ENCODE results near the gene ARID3A. TPM values are rescaled to one million over a fixed set of nuclear protein-coding genes. Genes with fewer than 3 reads are reported as not detected.
"Not testable (repeated sequence)": the region's sequence is repeated elsewhere in the genome, so short reads cannot be mapped to it uniquely, and the experiment has no call there.

ARID3A gene
- total RNA-seq, 2 experiments from 2014 or later, result 28.7 to 33.2 TPM

DNA sequence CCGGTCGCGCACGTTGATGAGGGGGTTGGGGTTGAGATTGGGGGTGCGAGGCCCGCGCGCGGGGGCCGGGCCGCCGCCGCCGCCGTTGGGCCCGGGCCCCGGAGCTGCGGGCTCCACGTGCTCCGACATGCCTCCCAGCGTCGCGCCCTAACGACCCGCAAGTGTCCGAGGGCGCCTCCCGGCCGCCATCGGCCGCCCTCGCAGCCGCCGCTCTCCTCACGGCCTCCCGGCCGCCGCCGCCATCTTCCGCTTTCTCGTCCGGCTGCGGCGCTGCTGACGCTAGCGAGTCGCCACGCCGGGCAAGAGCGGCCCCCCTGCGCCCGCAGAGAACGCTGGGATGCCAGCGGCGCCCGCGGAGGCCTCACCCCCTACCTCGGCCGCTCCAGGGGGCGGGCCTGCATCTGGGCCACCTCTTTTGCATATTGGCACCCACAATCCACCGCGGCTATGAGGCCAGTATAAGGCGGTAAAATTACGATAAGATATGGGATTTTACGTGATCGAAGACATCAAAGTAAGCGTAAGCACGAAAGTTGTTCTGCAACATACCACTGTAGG lies 95.1 kb downstream of the ARID3A start, which contains the start of gene TMEM259:
TSS of gene TMEM259 (minus strand) at position 256 of the 558 bp plus-strand sequence. CDS start at position 129, 127 bp downstream.
- Mint-ChIP-seq H3K27me3 (no peaks in the 10 kb centered on the region), H3K4me1 (peaks cover 20% of the 10 kb centered on the region), H3K4me3 (peak within 1 kb of the TSS; percentile 90), H3K36me3 (peaks cover 2% of the 10 kb centered on the region), H3K27ac (peak within 1 kb of the TSS; percentile 99), H3K9me3 (no peaks in the 10 kb centered on the region)
- ATAC-seq (ENCODE audit: low read depth), result peak; percentile 86
- POLR2A ChIA-PET, result interaction anchor here (0.7 to 3.4 kb wide), 17 partner anchors 10 to 248 kb away, joined by 3 to 52 read pairs (median 7); partner anchors contain the start of genes ABCA7, ARHGAP45, CIRBP and WDR18
- DNase-seq, result peak; percentile 97

DNA sequence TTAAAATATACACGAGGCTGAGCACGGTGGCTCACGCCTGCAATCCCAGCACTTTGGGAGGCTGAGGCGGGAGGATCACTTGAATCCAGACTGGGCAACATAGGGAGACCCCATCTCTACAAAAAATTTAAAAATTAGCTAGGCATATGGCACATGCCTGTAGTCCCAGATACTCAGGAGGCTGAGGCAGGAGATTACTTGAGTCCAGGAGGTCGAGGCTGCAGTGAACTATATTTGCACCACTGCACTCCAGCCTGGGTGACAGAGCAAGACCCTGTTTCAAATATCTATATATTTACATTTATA lies 98.0 kb downstream of the ARID3A start:
- H3K27ac Mint-ChIP-seq; DNase-seq; H3K4me3 Mint-ChIP-seq; H3K9me3 Mint-ChIP-seq; H3K27me3 Mint-ChIP-seq; H3K36me3 Mint-ChIP-seq; ATAC-seq (ENCODE audit: low read depth): not testable (repeated sequence)
- POLR2A ChIA-PET, result interaction anchor here (3.4 kb wide), 1 partner anchor 43 kb away, joined by 52 read pairs; the partner anchor contains the start of gene ARHGAP45
- H3K4me1 Mint-ChIP-seq, result peaks cover 11% of the 10 kb centered on the region

DNA sequence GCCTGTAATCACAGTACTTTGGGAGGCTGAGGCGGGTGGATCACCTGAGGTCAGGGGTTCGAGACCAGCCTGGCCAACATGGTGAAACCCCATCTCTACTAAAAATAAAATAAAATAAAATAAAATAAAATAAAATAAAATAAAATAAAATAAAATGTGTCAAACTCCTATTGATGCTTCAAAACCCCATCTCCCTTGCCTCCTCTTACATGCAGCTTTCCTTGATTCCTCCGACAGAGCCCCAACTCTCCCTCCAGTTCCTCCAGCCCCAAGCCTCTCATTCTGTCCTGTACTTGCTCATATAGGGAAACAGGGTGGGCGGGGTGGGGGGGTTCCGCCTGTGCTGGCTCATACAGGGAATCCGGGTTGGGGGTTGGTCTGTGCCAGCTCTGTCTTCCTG lies 99.2 kb downstream of the ARID3A start:
- ATAC-seq (ENCODE audit: low read depth); H3K4me3 Mint-ChIP-seq; H3K27ac Mint-ChIP-seq; H3K9me3 Mint-ChIP-seq; DNase-seq; H3K36me3 Mint-ChIP-seq; H3K27me3 Mint-ChIP-seq: not testable (repeated sequence)
- POLR2A ChIA-PET, result interaction anchor here (6.2 to 7.0 kb wide), 4 partner anchors 14 to 63 kb away, joined by 73 to 130 read pairs (median 83); partner anchors contain the start of genes ABCA7 and ARHGAP45
- peaks cover 14% of the 10 kb centered on the region for H3K4me1 Mint-ChIP-seq

Other genes with a start within 250 kb of the ARID3A start
- gene FSTL3, start 249.6 kb upstream of the ARID3A start, total RNA-seq, result 1 to 10 TPM; 2.6 to 2.9 TPM
- not detected for gene PRSS57, start 230.6 kb upstream of the ARID3A start, total RNA-seq
- not detected for gene PALM, start 217.1 kb upstream of the ARID3A start, total RNA-seq
- gene MISP, start 174.9 kb upstream of the ARID3A start, total RNA-seq, result not detected
- 100 to 1,000 TPM; 400 to 411 TPM for gene PTBP1, start 128.6 kb upstream of the ARID3A start, total RNA-seq
- gene PLPPR3, start 104.1 kb upstream of the ARID3A start, total RNA-seq, result not detected
- under 1 TPM in 1 of 2 experiments, not detected in 1; 0.25 TPM for gene AZU1, start 98.2 kb upstream of the ARID3A start, total RNA-seq
- gene PRTN3, start 85.0 kb upstream of the ARID3A start, total RNA-seq, result not detected
- not detected for gene ELANE, start 73.7 kb upstream of the ARID3A start, total RNA-seq
- 1 to 10 TPM; 4.4 to 5.5 TPM for gene CFD, start 66.4 kb upstream of the ARID3A start, total RNA-seq
- gene MED16, start 32.8 kb upstream of the ARID3A start, total RNA-seq, result 10 to 100 TPM; 53.6 to 72.7 TPM
- not detected for gene RNU6-9, start 32.6 kb upstream of the ARID3A start, total RNA-seq
- 100 to 1,000 TPM; 108 to 113 TPM for gene R3HDM4, start 12.8 kb upstream of the ARID3A start, total RNA-seq
- gene KISS1R, start 8.7 kb upstream of the ARID3A start, total RNA-seq, result 1 to 10 TPM; 2.9 to 3.1 TPM
- 10 to 100 TPM; 45.1 to 54.3 TPM for gene WDR18, start 58.3 kb downstream of the ARID3A start, total RNA-seq
- gene GRIN3B, start 74.4 kb downstream of the ARID3A start, total RNA-seq, result not detected
- 100 to 1,000 TPM; 231 to 235 TPM for gene TMEM259, start 95.1 kb downstream of the ARID3A start, total RNA-seq
- not detected for gene RNU6-2, start 95.5 kb downstream of the ARID3A start, total RNA-seq
- gene CNN2, start 100.6 kb downstream of the ARID3A start, total RNA-seq, result 100 to 1,000 TPM; 340 to 353 TPM
- gene ABCA7, start 114.1 kb downstream of the ARID3A start, total RNA-seq, result 100 to 1,000 TPM; 145 to 146 TPM
- gene ARHGAP45, start 141.1 kb downstream of the ARID3A start, total RNA-seq, result 100 to 1,000 TPM; 576 to 581 TPM
- 100 to 1,000 TPM; 142 to 163 TPM for gene POLR2E, start 169.3 kb downstream of the ARID3A start, total RNA-seq
- gene GPX4, start 178.0 kb downstream of the ARID3A start, total RNA-seq, result 100 to 1,000 TPM; 194 to 206 TPM
- 10 to 100 TPM; 77.7 to 90.6 TPM for gene SBNO2, start 248.2 kb downstream of the ARID3A start, total RNA-seq

Measured in activated naive CD8-positive, alpha-beta T cell treated with anti-CD3 and anti-CD28 coated beads, Interleukin-2, amount 10 ng/mL, durations not matched to agents 7 days and 5 days (primary cell).